Measurements from ENCODE around the gene LRRTM4.

DNA sequence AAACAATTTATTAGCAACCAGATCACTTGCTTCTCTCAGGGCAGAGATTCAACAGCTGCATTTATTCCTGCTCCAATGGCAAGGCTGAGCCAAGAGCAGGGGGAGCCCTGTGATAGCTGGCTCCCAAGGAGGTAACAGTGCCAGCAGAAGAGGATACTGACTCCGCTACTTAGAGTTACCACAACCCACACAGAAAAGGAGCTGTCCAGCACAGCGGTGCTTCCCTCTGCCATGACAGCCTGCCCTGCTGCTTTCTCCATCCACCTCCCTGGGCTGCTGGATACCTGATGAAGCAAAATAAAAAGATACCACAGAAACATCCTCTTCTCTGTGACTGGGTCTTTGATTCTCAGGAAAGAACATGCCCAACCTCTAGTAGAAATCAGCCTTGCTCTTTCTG is 467.2 kb downstream of the LRRTM4 start:
- TF ChIP-seq, protein P1, sequence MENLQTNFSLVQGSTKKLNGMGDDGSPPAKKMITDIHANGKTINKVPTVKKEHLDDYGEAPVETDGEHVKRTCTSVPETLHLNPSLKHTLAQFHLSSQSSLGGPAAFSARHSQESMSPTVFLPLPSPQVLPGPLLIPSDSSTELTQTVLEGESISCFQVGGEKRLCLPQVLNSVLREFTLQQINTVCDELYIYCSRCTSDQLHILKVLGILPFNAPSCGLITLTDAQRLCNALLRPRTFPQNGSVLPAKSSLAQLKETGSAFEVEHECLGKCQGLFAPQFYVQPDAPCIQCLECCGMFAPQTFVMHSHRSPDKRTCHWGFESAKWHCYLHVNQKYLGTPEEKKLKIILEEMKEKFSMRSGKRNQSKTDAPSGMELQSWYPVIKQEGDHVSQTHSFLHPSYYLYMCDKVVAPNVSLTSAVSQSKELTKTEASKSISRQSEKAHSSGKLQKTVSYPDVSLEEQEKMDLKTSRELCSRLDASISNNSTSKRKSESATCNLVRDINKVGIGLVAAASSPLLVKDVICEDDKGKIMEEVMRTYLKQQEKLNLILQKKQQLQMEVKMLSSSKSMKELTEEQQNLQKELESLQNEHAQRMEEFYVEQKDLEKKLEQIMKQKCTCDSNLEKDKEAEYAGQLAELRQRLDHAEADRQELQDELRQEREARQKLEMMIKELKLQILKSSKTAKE (IDR thresholded peaks at IDR 0.05; ENCODE audit: low read depth, poor library complexity, severe bottlenecking): no peak
- TF ChIP-seq PAX5 (IDR thresholded peaks at IDR 0.05; ENCODE audit: borderline replicate concordance, low read depth, low read length): no peak
- TF ChIP-seq, protein P2, sequence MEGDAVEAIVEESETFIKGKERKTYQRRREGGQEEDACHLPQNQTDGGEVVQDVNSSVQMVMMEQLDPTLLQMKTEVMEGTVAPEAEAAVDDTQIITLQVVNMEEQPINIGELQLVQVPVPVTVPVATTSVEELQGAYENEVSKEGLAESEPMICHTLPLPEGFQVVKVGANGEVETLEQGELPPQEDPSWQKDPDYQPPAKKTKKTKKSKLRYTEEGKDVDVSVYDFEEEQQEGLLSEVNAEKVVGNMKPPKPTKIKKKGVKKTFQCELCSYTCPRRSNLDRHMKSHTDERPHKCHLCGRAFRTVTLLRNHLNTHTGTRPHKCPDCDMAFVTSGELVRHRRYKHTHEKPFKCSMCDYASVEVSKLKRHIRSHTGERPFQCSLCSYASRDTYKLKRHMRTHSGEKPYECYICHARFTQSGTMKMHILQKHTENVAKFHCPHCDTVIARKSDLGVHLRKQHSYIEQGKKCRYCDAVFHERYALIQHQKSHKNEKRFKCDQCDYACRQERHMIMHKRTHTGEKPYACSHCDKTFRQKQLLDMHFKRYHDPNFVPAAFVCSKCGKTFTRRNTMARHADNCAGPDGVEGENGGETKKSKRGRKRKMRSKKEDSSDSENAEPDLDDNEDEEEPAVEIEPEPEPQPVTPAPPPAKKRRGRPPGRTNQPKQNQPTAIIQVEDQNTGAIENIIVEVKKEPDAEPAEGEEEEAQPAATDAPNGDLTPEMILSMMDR (IDR thresholded peaks at IDR 0.05 in 2 of 3, conservative IDR thresholded peaks at IDR 0.05 in 1 of 3; ENCODE audit: control insufficient read depth in 2 of 3, extremely low read depth in 1 of 3, insufficient read depth in 1 of 3, low read depth in 3 of 3, low read length in 3 of 3): no peak
- TF ChIP-seq POLR2A (IDR thresholded peaks at IDR 0.05; ENCODE audit: low read depth, low read length): no peak
- no peak for TF ChIP-seq ZNF274 (IDR thresholded peaks at IDR 0.05; ENCODE audit: insufficient read depth, insufficient read length)
- TF ChIP-seq, protein P3, sequence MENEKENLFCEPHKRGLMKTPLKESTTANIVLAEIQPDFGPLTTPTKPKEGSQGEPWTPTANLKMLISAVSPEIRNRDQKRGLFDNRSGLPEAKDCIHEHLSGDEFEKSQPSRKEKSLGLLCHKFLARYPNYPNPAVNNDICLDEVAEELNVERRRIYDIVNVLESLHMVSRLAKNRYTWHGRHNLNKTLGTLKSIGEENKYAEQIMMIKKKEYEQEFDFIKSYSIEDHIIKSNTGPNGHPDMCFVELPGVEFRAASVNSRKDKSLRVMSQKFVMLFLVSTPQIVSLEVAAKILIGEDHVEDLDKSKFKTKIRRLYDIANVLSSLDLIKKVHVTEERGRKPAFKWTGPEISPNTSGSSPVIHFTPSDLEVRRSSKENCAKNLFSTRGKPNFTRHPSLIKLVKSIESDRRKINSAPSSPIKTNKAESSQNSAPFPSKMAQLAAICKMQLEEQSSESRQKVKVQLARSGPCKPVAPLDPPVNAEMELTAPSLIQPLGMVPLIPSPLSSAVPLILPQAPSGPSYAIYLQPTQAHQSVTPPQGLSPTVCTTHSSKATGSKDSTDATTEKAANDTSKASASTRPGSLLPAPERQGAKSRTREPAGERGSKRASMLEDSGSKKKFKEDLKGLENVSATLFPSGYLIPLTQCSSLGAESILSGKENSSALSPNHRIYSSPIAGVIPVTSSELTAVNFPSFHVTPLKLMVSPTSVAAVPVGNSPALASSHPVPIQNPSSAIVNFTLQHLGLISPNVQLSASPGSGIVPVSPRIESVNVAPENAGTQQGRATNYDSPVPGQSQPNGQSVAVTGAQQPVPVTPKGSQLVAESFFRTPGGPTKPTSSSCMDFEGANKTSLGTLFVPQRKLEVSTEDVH (IDR thresholded peaks at IDR 0.05; ENCODE audit: low read depth, partially characterized antibody): no peak
- TF ChIP-seq, protein P4, sequence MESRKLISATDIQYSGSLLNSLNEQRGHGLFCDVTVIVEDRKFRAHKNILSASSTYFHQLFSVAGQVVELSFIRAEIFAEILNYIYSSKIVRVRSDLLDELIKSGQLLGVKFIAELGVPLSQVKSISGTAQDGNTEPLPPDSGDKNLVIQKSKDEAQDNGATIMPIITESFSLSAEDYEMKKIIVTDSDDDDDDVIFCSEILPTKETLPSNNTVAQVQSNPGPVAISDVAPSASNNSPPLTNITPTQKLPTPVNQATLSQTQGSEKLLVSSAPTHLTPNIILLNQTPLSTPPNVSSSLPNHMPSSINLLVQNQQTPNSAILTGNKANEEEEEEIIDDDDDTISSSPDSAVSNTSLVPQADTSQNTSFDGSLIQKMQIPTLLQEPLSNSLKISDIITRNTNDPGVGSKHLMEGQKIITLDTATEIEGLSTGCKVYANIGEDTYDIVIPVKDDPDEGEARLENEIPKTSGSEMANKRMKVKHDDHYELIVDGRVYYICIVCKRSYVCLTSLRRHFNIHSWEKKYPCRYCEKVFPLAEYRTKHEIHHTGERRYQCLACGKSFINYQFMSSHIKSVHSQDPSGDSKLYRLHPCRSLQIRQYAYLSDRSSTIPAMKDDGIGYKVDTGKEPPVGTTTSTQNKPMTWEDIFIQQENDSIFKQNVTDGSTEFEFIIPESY (IDR thresholded peaks at IDR 0.05): no peak
- TF ChIP-seq, protein P5, sequence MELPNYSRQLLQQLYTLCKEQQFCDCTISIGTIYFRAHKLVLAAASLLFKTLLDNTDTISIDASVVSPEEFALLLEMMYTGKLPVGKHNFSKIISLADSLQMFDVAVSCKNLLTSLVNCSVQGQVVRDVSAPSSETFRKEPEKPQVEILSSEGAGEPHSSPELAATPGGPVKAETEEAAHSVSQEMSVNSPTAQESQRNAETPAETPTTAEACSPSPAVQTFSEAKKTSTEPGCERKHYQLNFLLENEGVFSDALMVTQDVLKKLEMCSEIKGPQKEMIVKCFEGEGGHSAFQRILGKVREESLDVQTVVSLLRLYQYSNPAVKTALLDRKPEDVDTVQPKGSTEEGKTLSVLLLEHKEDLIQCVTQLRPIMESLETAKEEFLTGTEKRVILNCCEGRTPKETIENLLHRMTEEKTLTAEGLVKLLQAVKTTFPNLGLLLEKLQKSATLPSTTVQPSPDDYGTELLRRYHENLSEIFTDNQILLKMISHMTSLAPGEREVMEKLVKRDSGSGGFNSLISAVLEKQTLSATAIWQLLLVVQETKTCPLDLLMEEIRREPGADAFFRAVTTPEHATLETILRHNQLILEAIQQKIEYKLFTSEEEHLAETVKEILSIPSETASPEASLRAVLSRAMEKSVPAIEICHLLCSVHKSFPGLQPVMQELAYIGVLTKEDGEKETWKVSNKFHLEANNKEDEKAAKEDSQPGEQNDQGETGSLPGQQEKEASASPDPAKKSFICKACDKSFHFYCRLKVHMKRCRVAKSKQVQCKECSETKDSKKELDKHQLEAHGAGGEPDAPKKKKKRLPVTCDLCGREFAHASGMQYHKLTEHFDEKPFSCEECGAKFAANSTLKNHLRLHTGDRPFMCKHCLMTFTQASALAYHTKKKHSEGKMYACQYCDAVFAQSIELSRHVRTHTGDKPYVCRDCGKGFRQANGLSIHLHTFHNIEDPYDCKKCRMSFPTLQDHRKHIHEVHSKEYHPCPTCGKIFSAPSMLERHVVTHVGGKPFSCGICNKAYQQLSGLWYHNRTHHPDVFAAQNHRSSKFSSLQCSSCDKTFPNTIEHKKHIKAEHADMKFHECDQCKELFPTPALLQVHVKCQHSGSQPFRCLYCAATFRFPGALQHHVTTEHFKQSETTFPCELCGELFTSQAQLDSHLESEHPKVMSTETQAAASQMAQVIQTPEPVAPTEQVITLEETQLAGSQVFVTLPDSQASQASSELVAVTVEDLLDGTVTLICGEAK (IDR thresholded peaks at IDR 0.05; ENCODE audit: borderline replicate concordance): no peak
- TF ChIP-seq, protein P6, sequence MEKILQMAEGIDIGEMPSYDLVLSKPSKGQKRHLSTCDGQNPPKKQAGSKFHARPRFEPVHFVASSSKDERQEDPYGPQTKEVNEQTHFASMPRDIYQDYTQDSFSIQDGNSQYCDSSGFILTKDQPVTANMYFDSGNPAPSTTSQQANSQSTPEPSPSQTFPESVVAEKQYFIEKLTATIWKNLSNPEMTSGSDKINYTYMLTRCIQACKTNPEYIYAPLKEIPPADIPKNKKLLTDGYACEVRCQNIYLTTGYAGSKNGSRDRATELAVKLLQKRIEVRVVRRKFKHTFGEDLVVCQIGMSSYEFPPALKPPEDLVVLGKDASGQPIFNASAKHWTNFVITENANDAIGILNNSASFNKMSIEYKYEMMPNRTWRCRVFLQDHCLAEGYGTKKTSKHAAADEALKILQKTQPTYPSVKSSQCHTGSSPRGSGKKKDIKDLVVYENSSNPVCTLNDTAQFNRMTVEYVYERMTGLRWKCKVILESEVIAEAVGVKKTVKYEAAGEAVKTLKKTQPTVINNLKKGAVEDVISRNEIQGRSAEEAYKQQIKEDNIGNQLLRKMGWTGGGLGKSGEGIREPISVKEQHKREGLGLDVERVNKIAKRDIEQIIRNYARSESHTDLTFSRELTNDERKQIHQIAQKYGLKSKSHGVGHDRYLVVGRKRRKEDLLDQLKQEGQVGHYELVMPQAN (conservative IDR thresholded peaks at IDR 0.05): no peak
- no peak for TF ChIP-seq RFX5 (IDR thresholded peaks at IDR 0.05; ENCODE audit: low read depth, low read length)
- no peak for TF ChIP-seq EZH2 (IDR thresholded peaks at IDR 0.05; ENCODE audit: borderline replicate concordance, control insufficient read depth, low read depth, low read length)
- TF ChIP-seq, protein P7, sequence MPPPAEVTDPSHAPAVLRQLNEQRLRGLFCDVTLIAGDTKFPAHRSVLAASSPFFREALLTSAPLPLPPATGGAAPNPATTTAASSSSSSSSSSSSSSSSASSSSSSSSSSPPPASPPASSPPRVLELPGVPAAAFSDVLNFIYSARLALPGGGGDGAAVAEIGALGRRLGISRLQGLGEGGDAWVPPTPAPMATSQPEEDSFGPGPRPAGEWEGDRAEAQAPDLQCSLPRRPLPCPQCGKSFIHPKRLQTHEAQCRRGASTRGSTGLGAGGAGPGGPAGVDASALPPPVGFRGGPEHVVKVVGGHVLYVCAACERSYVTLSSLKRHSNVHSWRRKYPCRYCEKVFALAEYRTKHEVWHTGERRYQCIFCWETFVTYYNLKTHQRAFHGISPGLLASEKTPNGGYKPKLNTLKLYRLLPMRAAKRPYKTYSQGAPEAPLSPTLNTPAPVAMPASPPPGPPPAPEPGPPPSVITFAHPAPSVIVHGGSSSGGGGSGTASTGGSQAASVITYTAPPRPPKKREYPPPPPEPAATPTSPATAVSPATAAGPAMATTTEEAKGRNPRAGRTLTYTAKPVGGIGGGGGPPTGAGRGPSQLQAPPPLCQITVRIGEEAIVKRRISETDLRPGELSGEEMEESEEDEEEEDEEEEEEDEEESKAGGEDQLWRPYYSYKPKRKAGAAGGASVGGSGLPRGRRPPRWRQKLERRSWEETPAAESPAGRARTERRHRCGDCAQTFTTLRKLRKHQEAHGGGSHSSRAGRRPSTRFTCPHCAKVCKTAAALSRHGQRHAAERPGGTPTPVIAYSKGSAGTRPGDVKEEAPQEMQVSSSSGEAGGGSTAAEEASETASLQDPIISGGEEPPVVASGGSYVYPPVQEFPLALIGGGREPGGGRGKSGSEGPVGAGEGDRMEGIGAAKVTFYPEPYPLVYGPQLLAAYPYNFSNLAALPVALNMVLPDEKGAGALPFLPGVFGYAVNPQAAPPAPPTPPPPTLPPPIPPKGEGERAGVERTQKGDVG (CRISPR knock-in tag; IDR thresholded peaks at IDR 0.05): no peak
- TF ChIP-seq CREB1 (IDR thresholded peaks at IDR 0.05; ENCODE audit: low read depth): no peak

Data from GM12878 (cell line).